ENCODE results near the gene PPP1R14C. TPM values are rescaled to one million over a fixed set of nuclear protein-coding genes. Genes with fewer than 3 reads are reported as not detected.
A peak's percentile ranks its signal among the peaks of the same experiment; 100 is the strongest.

The PPP1R14C gene
- total RNA-seq, 8 experiments from 2014 or later: 6.5 to 66.6 (median 13.8) TPM

- ATAC-seq (replicated peaks in 6 of 8): no peak
- no peak overlapping the region for H3K27ac ChIP-seq
- WGBS, 10 experiments: 60 to 94% (median 88%) methylated on average over 1 to 13 of the region's 22 CpGs; no CpG with 5 or more reads in 1 of the 10 experiments
- in situ Hi-C loops (cut with MboI; ENCODE audit: low pct_unique_long_range_greater_than_20kb in 2 of 9, low sequenced_read_pairs in 9 of 9, unreplicated experiment in 9 of 9): no loop called here
- peaks cover 58 to 59% of the 10 kb centered on the region in 2 donors for H3K4me1 ChIP-seq (replicated peaks in 1 of 2)
- no peak overlapping the region for H3K4me3 ChIP-seq
Observed at GRCh38 chr6:150203871-150204545, 61.2 kb downstream of the PPP1R14C start.

DNA sequence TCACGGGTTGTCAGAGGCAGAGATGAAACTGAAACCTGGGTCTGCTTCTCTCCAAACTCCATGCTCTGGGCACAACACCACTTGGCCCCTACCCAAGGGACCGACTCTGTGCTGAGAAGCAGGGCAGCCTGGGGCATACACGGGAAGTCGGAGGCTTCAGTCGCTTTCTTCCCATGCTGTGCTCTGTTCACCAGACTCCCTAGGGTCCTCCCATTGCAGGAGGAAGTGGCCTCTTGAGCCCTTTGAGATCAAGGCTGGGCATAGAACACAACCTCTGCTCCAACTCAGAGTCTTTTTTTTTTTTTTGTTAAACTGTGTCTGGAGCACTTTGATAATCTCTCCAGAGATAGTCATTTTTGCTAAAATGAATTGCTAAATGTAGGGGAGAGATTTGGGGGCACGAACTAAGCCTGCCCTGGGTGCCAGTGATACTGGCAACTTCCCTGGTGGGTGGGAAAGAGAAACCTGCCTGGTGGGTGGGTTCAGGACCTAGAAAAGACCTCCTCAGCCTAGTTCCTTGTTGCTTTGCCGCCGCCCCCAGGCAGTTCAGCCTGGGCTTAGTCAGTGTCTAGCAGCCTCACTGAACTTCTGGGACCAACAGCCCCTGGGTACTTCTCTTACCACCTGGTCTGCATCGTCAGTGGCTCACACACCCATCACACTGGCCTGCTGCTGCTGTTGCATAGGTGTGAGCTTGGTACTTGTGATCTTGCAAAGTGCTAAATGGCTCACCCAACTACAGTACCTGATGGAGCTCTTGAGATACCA lies 62.0 kb downstream of the PPP1R14C start:
- Histone ChIP-seq H3K27ac (no peak overlapping the region), H3K4me1 (replicated peaks in 1 of 2) (peaks cover 52 to 53% of the 10 kb centered on the region in 2 donors), H3K4me3 (no peak overlapping the region)
- 50 to 100% (median 86%) methylated on average over 1 to 6 of the region's 9 CpGs; no CpG with 5 or more reads in 1 of the 10 experiments for WGBS, 10 experiments
- no peak for ATAC-seq (replicated peaks in 6 of 8)
- in situ Hi-C loops (cut with MboI; ENCODE audit: low pct_unique_long_range_greater_than_20kb in 2 of 9, low sequenced_read_pairs in 9 of 9, unreplicated experiment in 9 of 9): no loop called here

- Histone ChIP-seq H3K4me1 (replicated peaks in 1 of 2) (peaks cover 43 to 48% of the 10 kb centered on the region in 2 donors), H3K27ac (no peak overlapping the region), H3K4me3 (no peak overlapping the region)
- in situ Hi-C loops (cut with MboI; ENCODE audit: low pct_unique_long_range_greater_than_20kb in 2 of 9, low sequenced_read_pairs in 9 of 9, unreplicated experiment in 9 of 9): no loop called here
- peak in 6 of 8 experiments; percentile 4 to 56 (median 30) for ATAC-seq (replicated peaks in 6 of 8)
- 39 to 95% (median 80%) methylated on average over 1 to 7 of the region's 7 CpGs; no CpG with 5 or more reads in 3 of the 10 experiments for WGBS, 10 experiments
Observed at GRCh38 chr6:150207931-150208570, 65.2 kb downstream of the PPP1R14C start.

- H3K4me3 ChIP-seq: no peak overlapping the region
- in situ Hi-C loops (cut with MboI; ENCODE audit: low pct_unique_long_range_greater_than_20kb in 2 of 9, low sequenced_read_pairs in 9 of 9, unreplicated experiment in 9 of 9): no loop called here
- no peak overlapping the region for H3K27ac ChIP-seq
- WGBS, 10 experiments: 0 to 100% (median 43%) methylated on average over 1 to 12 of the region's 12 CpGs; no CpG with 5 or more reads in 1 of the 10 experiments
- ATAC-seq (replicated peaks in 6 of 8): peak; percentile 42 to 74 (median 61)
- peaks cover 43 to 48% of the 10 kb centered on the region in 2 donors for H3K4me1 ChIP-seq (replicated peaks in 1 of 2)
Observed at GRCh38 chr6:150208611-150209352, 65.9 kb downstream of the PPP1R14C start.

GRCh38 chr6:150209415-150209814 lies 66.6 kb downstream of the PPP1R14C start:
- ATAC-seq (replicated peaks in 6 of 8): no peak
- WGBS, 10 experiments: 64 to 100% (median 100%) methylated on average over 1 to 2 of the region's 2 CpGs; no CpG with 5 or more reads in 3 of the 10 experiments
- Histone ChIP-seq H3K27ac (no peak overlapping the region), H3K4me1 (replicated peaks in 1 of 2) (peaks cover 43 to 48% of the 10 kb centered on the region in 2 donors), H3K4me3 (no peak overlapping the region)
- in situ Hi-C loops (cut with MboI; ENCODE audit: low pct_unique_long_range_greater_than_20kb in 2 of 9, low sequenced_read_pairs in 9 of 9, unreplicated experiment in 9 of 9): no loop called here

DNA sequence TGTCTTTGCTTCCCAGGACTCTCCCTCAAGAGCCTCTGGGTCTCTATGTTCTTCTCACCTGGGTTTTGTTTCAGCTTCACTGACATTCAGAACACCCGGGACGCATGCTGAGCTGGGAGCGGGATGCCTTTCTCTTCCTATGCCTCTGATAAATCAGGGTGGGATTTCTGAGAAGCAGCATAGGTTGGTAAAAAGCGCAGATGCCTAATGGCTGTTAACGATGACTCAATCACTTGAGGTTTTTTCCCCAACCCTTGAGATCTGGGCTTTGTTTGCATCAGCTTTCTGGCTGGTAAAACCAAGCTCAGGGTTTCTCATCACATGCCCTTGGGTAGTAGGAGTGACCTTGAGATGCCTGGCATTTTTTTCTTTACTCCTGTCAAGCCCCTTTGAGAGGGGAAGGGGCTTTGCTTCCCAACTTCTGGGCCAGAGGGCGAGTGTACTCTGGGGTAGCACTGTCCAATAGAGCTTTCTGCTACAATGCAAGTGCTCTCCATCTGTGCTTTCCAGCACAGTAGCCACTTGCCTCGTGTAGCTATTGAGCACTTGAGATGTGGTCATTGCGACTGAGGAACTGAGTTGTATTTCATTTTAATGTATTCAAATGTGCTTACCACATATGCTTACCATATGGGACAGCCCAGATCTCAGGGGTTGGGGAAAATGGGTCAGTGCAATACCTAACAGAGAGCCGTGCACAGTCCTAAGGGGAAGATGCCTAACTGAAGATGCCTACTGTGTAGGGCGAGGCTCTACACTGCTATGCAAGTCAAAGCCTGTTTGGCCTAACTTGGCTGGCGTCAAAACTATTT lies 69.1 kb downstream of the PPP1R14C start:
- Histone ChIP-seq H3K4me3 (no peak overlapping the region), H3K27ac (no peak overlapping the region), H3K4me1 (replicated peaks in 1 of 2) (peaks cover 37 to 41% of the 10 kb centered on the region in 2 donors)
- in situ Hi-C loops (cut with MboI; ENCODE audit: low pct_unique_long_range_greater_than_20kb in 2 of 9, low sequenced_read_pairs in 9 of 9, unreplicated experiment in 9 of 9): no loop called here
- ATAC-seq (replicated peaks in 6 of 8): peak; percentile 50 to 76 (median 68)
- WGBS, 10 experiments: 0 to 100% (median 70%) methylated on average over 1 to 8 of the region's 11 CpGs; no CpG with 5 or more reads in 1 of the 10 experiments

DNA sequence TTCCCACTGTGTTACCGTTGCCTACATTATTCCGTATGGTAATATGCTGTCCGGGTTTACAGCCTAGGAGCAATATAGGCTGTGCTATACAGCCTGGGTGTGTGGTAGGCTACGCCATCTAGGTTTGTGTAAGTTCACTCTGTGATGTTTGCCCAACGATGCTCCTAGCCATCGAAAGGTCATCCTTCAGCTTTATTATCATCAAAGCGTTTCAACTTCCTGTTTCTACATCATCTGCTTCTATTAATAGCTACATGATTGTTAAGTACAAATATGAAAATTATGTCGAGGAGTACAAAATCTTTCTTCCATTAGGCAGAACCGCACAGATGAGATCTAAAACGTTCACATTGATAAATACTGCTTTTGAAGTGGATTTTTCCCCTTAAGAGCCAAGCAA lies 69.9 kb downstream of the PPP1R14C start:
- Histone ChIP-seq H3K4me3 (no peak overlapping the region), H3K27ac (no peak overlapping the region), H3K4me1 (replicated peaks in 1 of 2) (peaks cover 28 to 34% of the 10 kb centered on the region in 2 donors)
- WGBS, 10 experiments: 27 to 96% (median 80%) methylated on average over 2 to 10 of the region's 10 CpGs; no CpG with 5 or more reads in 1 of the 10 experiments
- ATAC-seq (replicated peaks in 6 of 8): peak in 2 of 8 experiments; percentile 9 to 31
- in situ Hi-C loops (cut with MboI; ENCODE audit: low pct_unique_long_range_greater_than_20kb in 2 of 9, low sequenced_read_pairs in 9 of 9, unreplicated experiment in 9 of 9): no loop called here

DNA sequence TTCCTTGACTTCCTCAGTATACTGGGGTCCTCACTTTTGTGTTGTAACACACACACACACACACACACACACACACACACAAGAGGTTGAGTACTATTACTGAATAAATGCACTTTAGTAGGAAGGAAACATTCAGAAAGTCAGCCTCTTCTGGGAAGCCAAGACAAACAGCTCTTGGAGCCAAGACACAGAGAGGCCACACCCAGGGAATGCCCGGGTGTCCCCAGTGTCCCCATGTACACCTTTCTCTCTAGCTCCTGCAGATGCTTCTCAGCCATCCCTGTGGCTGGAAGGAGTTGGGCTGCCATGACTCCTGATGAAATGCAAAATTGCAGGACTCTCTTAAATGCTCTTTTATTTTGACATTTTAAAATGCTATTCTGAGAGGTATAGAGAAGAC lies 70.5 kb downstream of the PPP1R14C start:
- no peak for ATAC-seq (replicated peaks in 6 of 8)
- H3K27ac ChIP-seq: no peak overlapping the region
- WGBS, 10 experiments: 33 to 100% (median 83%) methylated on average over 1 of the region's 1 CpG; no CpG with 5 or more reads in 7 of the 10 experiments
- no peak overlapping the region for H3K4me3 ChIP-seq
- H3K4me1 ChIP-seq (replicated peaks in 1 of 2): peaks cover 24 to 29% of the 10 kb centered on the region in 2 donors
- in situ Hi-C loops (cut with MboI; ENCODE audit: low pct_unique_long_range_greater_than_20kb in 2 of 9, low sequenced_read_pairs in 9 of 9, unreplicated experiment in 9 of 9): no loop called here

GRCh38 chr6:150214310-150214709 lies 71.5 kb downstream of the PPP1R14C start:
- Histone ChIP-seq H3K27ac (no peak overlapping the region), H3K4me3 (no peak overlapping the region), H3K4me1 (replicated peaks in 1 of 2) (peaks cover 15 to 20% of the 10 kb centered on the region in 2 donors)
- ATAC-seq (replicated peaks in 6 of 8): no peak
- in situ Hi-C loops (cut with MboI; ENCODE audit: low pct_unique_long_range_greater_than_20kb in 2 of 9, low sequenced_read_pairs in 9 of 9, unreplicated experiment in 9 of 9): no loop called here

GRCh38 chr6:150220634-150221551 lies 78.0 kb downstream of the PPP1R14C start:
- in situ Hi-C loops (cut with MboI; ENCODE audit: low pct_unique_long_range_greater_than_20kb in 2 of 9, low sequenced_read_pairs in 9 of 9, unreplicated experiment in 9 of 9): no loop called here
- H3K27ac ChIP-seq: no peak overlapping the region
- 30 to 100% (median 61%) methylated on average over 2 to 6 of the region's 6 CpGs; no CpG with 5 or more reads in 1 of the 10 experiments for WGBS, 10 experiments

DNA sequence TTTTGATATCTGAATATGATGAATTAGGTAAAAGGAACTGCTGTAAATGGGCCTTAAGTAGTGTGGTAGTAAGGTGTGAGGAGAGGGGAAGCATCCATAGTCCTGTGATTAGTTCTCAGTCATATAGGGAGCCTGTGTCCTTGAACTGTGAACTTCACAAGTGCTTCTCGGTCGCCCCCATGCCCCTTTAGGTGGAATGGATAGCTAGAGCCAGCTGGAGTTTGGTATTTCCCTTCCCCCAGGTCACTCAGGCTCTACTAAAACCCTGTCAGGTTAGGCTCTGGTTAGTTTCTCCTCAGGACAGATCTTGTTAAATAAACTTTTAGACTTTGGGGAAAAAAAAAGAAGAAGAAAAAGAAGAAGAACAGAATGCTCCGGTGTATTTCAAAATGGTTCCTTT lies 82.0 kb downstream of the PPP1R14C start:
- ATAC-seq (replicated peaks in 6 of 8): no peak
- Histone ChIP-seq H3K4me3 (no peak overlapping the region), H3K4me1 (replicated peaks in 1 of 2) (peaks cover 34 to 52% of the 10 kb centered on the region in 2 donors), H3K27ac (no peak overlapping the region)
- in situ Hi-C loops (cut with MboI; ENCODE audit: low pct_unique_long_range_greater_than_20kb in 2 of 9, low sequenced_read_pairs in 9 of 9, unreplicated experiment in 9 of 9): no loop called here
- whole genome bisulfite sequencing, 10 experiments: 40 to 100% (median 92%) methylated on average over 1 to 3 of the region's 3 CpGs; no CpG with 5 or more reads in 3 of the 10 experiments

More at GRCh38 chr6:150220634-150221551, 78.0 kb downstream of the PPP1R14C start:
- peak in 1 of 8 experiments; percentile 62 for ATAC-seq (replicated peaks in 6 of 8)
- Histone ChIP-seq H3K4me3 (no peak overlapping the region), H3K4me1 (replicated peaks in 1 of 2) (peaks cover 15 to 17% of the 10 kb centered on the region in 2 donors)

Measured in motor neuron (in vitro differentiated cells).